Esophagus squamous epithelium (tissue), 4 donors: Measurements from ENCODE around the gene LINGO4.

Experiments used
- CTCF ChIP-seq, 6 experiments: fragments of 450-650 bp in 4 of 6; fragments of 200-600 bp in 2 of 6; sonication (generic) in 2 of 6; IDR thresholded peaks; one replicate each; pipeline ENCODE4 v1.5.1; 2016 to 2019; ENCODE audit warnings: antibody characterized with exemption in 6 of 6, mild to moderate bottlenecking in 4 of 6, moderate library complexity in 4 of 6
- POLR2A ChIP-seq, 4 donors: fragments of 450-650 bp; IDR thresholded peaks; one replicate each; pipeline ENCODE4 v1.6.1; 2017; ENCODE audit warnings: antibody characterized with exemption in 4 of 4, mild to moderate bottlenecking in 4 of 4, moderate library complexity in 3 of 4

GRCh38 chr1:151820940-151821339 lies 15.7 kb upstream of the LINGO4 start:
- TF ChIP-seq CTCF (IDR thresholded peaks at IDR 0.05) (no peak), POLR2A (IDR thresholded peaks at IDR 0.05) (no peak)
